SK-N-MC (cell line): ENCODE data around the gene HDLBP.

Experiments
- EZH2 ChIP-seq: fragments of 200-600 bp; sonication (generic); IDR thresholded peaks from one replicate; pipeline ENCODE4 v1.6.1; 2017; ENCODE audit warnings: antibody characterized with exemption
- FOXP2 ChIP-seq: optimal IDR thresholded peaks from 2 replicates; pipeline ENCODE3; 2011; ENCODE audit warnings: mild to moderate bottlenecking, moderate library complexity; ENCODE audit not compliant: insufficient read depth; ENCODE audit errors: extremely low read length, control extremely low read depth
- POLR2AphosphoS5 ChIP-seq: IDR thresholded peaks from 2 replicates; pipeline ENCODE4 v1.6.1; 2012; ENCODE audit warnings: mild to moderate bottlenecking, low read depth, low read length, borderline replicate concordance

DNA sequence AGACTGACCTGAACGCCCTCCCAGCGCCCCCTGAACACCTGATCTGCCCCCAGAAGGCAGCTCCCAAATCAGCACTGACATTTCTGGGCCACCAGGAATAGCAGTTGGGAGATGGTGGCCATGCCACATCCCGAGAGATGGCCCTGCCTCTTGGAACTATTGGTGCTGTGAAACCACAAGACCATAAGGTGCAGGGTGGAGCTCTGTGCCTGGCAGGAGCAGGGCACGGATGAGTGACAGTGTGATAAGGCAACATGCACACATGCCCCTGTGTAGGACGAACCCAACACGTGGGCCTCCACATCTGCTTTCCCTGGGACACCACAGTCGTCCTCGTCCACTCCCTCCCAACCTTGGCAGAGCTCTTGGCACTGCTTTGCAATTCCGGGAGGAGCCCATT, 100.1 kb downstream of the HDLBP start:
- TF ChIP-seq POLR2AphosphoS5, result no peak
- no peak for TF ChIP-seq EZH2
- TF ChIP-seq FOXP2, result no peak
